ENCODE results near the gene TCEANC.
"Not testable (repeated sequence)": the region's sequence is repeated elsewhere in the genome, so short reads cannot be mapped to it uniquely, and the experiment has no call there.

Gene TCEANC

GRCh38 chrX:13638826-13639225 is 14.1 kb upstream of the TCEANC start:
- no peak for ATAC-seq

GRCh38 chrX:13641684-13642083 is 11.3 kb upstream of the TCEANC start:
- not testable (repeated sequence) for ATAC-seq

More at GRCh38 chrX:13638826-13639225, 14.1 kb upstream of the TCEANC start:
- TF ChIP-seq ZC3H10 (CRISPR knock-in tag; IDR thresholded peaks at IDR 0.05) = no peak
- TF ChIP-seq GLIS3 (CRISPR knock-in tag; IDR thresholded peaks at IDR 0.05) = no peak
- TF ChIP-seq ZNF8 (CRISPR knock-in tag; IDR thresholded peaks at IDR 0.05) = no peak
- TF ChIP-seq ZNF70 (CRISPR knock-in tag; IDR thresholded peaks at IDR 0.05) = no peak

- peak; percentile 47 for ATAC-seq
- no peak for TF ChIP-seq ZFP30 (CRISPR knock-in tag; IDR thresholded peaks at IDR 0.05)
- no peak for TF ChIP-seq ZFP3 (CRISPR knock-in tag; IDR thresholded peaks at IDR 0.05)
- TF ChIP-seq SNAI2 (CRISPR knock-in tag; IDR thresholded peaks at IDR 0.05) = no peak
- no peak for TF ChIP-seq RARB (CRISPR knock-in tag; IDR thresholded peaks at IDR 0.05)
- TF ChIP-seq TCF4 (CRISPR knock-in tag; IDR thresholded peaks at IDR 0.05; ENCODE audit: borderline replicate concordance) = no peak
- TF ChIP-seq CSRNP3 (CRISPR knock-in tag; IDR thresholded peaks at IDR 0.05) = no peak
- no peak for TF ChIP-seq ZNF565 (CRISPR knock-in tag; conservative IDR thresholded peaks at IDR 0.05; ENCODE audit: low read depth)
- no peak for TF ChIP-seq GLIS3 (CRISPR knock-in tag; IDR thresholded peaks at IDR 0.05)
- TF ChIP-seq PPARA (CRISPR knock-in tag; IDR thresholded peaks at IDR 0.05; ENCODE audit: borderline replicate concordance) = no peak
- TF ChIP-seq ESRRG (CRISPR knock-in tag; IDR thresholded peaks at IDR 0.05) = no peak
- no peak for TF ChIP-seq BACH2 (CRISPR knock-in tag; IDR thresholded peaks at IDR 0.05; ENCODE audit: borderline replicate concordance)
- no peak for TF ChIP-seq ARNTL (CRISPR knock-in tag; IDR thresholded peaks at IDR 0.05; ENCODE audit: borderline replicate concordance, low read depth)
- no peak for TF ChIP-seq PATZ1 (CRISPR knock-in tag; IDR thresholded peaks at IDR 0.05; ENCODE audit: borderline replicate concordance)
- TF ChIP-seq POU6F1 (CRISPR knock-in tag; IDR thresholded peaks at IDR 0.05; ENCODE audit: borderline replicate concordance, low read depth) = no peak
- TF ChIP-seq ISL1 (CRISPR knock-in tag; IDR thresholded peaks at IDR 0.05) = no peak
- TF ChIP-seq OSR1 (CRISPR knock-in tag; IDR thresholded peaks at IDR 0.05) = no peak
- no peak for TF ChIP-seq CREB5 (CRISPR knock-in tag; IDR thresholded peaks at IDR 0.05; ENCODE audit: low read depth)
- TF ChIP-seq TOX (CRISPR knock-in tag; IDR thresholded peaks at IDR 0.05; ENCODE audit: borderline replicate concordance) = no peak
These were observed 7.3 kb upstream of the TCEANC start for GRCh38 chrX:13645464-13646153.

GRCh38 chrX:13646154-13646549 is 6.8 kb upstream of the TCEANC start:
- peak; percentile 96 for ATAC-seq
- TF ChIP-seq ZNF565 (CRISPR knock-in tag; conservative IDR thresholded peaks at IDR 0.05; ENCODE audit: low read depth) (no peak), CSRNP3 (CRISPR knock-in tag; IDR thresholded peaks at IDR 0.05) (no peak), RARB (CRISPR knock-in tag; IDR thresholded peaks at IDR 0.05) (no peak), ESRRG (CRISPR knock-in tag; IDR thresholded peaks at IDR 0.05) (no peak), GLIS3 (CRISPR knock-in tag; IDR thresholded peaks at IDR 0.05) (no peak), ZC3H10 (CRISPR knock-in tag; IDR thresholded peaks at IDR 0.05) (no peak), SNAI2 (CRISPR knock-in tag; IDR thresholded peaks at IDR 0.05) (no peak), TCF4 (CRISPR knock-in tag; IDR thresholded peaks at IDR 0.05; ENCODE audit: borderline replicate concordance) (no peak), CSDC2 (CRISPR knock-in tag; IDR thresholded peaks at IDR 0.05) (no peak), CREB5 (CRISPR knock-in tag; IDR thresholded peaks at IDR 0.05; ENCODE audit: low read depth) (no peak), PATZ1 (CRISPR knock-in tag; IDR thresholded peaks at IDR 0.05; ENCODE audit: borderline replicate concordance) (no peak), TOX (CRISPR knock-in tag; IDR thresholded peaks at IDR 0.05; ENCODE audit: borderline replicate concordance) (no peak), POU6F1 (CRISPR knock-in tag; IDR thresholded peaks at IDR 0.05; ENCODE audit: borderline replicate concordance, low read depth) (no peak), ISL1 (CRISPR knock-in tag; IDR thresholded peaks at IDR 0.05) (no peak), BACH2 (CRISPR knock-in tag; IDR thresholded peaks at IDR 0.05; ENCODE audit: borderline replicate concordance) (no peak)
